ENCODE measurements around the gene KRIT1. TPM values are rescaled to one million over a fixed set of nuclear protein-coding genes. Genes with fewer than 3 reads are reported as not detected.

The KRIT1 gene
- total RNA-seq, 1 donor from 2014 or later, result 59.4 TPM

DNA sequence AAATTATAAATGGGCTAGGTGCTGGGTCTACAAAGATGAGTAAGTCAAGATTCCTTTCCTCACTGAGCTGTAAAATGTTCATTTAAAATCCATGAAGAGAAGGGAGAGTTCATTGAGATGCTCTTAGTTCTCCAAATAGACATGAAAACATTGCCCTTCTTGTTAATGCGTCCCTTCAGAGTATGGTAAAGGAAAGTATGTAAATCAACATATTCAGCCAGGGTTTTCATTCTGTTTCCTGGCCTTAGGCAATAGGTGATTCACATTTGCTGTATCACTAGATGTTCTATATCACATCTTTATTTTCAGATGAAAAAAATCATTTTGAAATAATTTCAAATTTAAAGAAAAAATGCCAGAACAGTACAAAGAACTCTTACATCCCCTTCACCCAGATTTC lies 5.5 kb upstream of the KRIT1 start:
- Histone ChIP-seq H3K36me3 (no peaks in the 10 kb centered on the region), H3K9ac (no peak overlapping the region), H3K4me2 (no peak overlapping the region), H3K79me2 (ENCODE audit: low read depth) (peaks cover 99% of the 10 kb centered on the region), H3K4me3 (no peak overlapping the region), H2AFZ (replicated peaks) (no peak overlapping the region), H3K27ac (no peak overlapping the region), H3K4me1 (peaks cover 13% of the 10 kb centered on the region), H3F3A (ENCODE audit: low read depth) (peaks cover 9% of the 10 kb centered on the region), H3K27me3 (no peaks in the 10 kb centered on the region), H4K20me1 (ENCODE audit: low read depth) (peaks cover 13% of the 10 kb centered on the region), H3K9me3 (ENCODE audit: low read depth) (no peaks in the 10 kb centered on the region)
- H3K27ac Mint-ChIP-seq, result no peak overlapping the region
- no peak for DNase-seq (ENCODE audit: low spot score)
- TF ChIP-seq CTCF (IDR thresholded peaks at IDR 0.05) (no peak), EZH2 (IDR thresholded peaks at IDR 0.05) (no peak), EZH2phosphoT487 (IDR thresholded peaks at IDR 0.05) (no peak)
- no peak overlapping the region for H3K4me3 Mint-ChIP-seq
- peaks cover 19% of the 10 kb centered on the region for H3K4me1 Mint-ChIP-seq
- peaks cover 19% of the 10 kb centered on the region for H3K36me3 Mint-ChIP-seq
- H3K9me3 Mint-ChIP-seq, result peaks cover 7% of the 10 kb centered on the region
- H3K27me3 Mint-ChIP-seq (ENCODE audit: insufficient read depth, low read depth), result no peaks in the 10 kb centered on the region

DNA sequence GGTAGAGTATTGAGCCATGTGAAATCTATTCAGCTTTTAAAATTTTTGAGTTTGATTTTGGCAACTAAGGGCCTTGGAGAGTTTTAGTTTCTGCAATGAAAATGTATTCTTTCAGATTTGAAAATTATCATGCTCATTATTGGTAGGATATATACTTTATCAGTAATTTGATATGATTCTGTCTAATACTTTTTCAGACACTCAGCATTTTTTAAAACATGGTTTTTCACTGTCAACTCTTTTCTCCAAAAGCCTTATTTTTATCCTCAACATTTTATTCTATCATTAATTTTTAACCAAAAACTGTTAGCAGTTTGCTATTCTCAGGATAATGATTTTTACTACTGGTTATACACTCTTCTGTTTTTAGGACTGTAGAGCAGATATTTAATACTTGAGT lies 4.9 kb upstream of the KRIT1 start:
- no peaks in the 10 kb centered on the region for H3K9me3 ChIP-seq (ENCODE audit: low read depth)
- H3K4me2 ChIP-seq, result no peak overlapping the region
- Mint-ChIP-seq H3K4me3 (no peak overlapping the region), H3K27ac (no peak overlapping the region), H3K9me3 (peaks cover 7% of the 10 kb centered on the region), H3K27me3 (ENCODE audit: insufficient read depth, low read depth) (no peaks in the 10 kb centered on the region), H3K36me3 (peaks cover 19% of the 10 kb centered on the region), H3K4me1 (peaks cover 19% of the 10 kb centered on the region)
- no peak overlapping the region for H3K9ac ChIP-seq
- peaks cover 15% of the 10 kb centered on the region for H3F3A ChIP-seq (ENCODE audit: low read depth)
- TF ChIP-seq CTCF (IDR thresholded peaks at IDR 0.05), result no peak
- TF ChIP-seq EZH2phosphoT487 (IDR thresholded peaks at IDR 0.05), result no peak
- H2AFZ ChIP-seq (replicated peaks), result no peak overlapping the region
- H3K79me2 ChIP-seq (ENCODE audit: low read depth), result peaks cover 94% of the 10 kb centered on the region
- no peaks in the 10 kb centered on the region for H3K27me3 ChIP-seq
- DNase-seq (ENCODE audit: low spot score), result no peak
- no peaks in the 10 kb centered on the region for H3K36me3 ChIP-seq
- no peak overlapping the region for H3K4me3 ChIP-seq
- H3K4me1 ChIP-seq, result peaks cover 13% of the 10 kb centered on the region
- peaks cover 13% of the 10 kb centered on the region for H4K20me1 ChIP-seq (ENCODE audit: low read depth)
- no peak overlapping the region for H3K27ac ChIP-seq

DNA sequence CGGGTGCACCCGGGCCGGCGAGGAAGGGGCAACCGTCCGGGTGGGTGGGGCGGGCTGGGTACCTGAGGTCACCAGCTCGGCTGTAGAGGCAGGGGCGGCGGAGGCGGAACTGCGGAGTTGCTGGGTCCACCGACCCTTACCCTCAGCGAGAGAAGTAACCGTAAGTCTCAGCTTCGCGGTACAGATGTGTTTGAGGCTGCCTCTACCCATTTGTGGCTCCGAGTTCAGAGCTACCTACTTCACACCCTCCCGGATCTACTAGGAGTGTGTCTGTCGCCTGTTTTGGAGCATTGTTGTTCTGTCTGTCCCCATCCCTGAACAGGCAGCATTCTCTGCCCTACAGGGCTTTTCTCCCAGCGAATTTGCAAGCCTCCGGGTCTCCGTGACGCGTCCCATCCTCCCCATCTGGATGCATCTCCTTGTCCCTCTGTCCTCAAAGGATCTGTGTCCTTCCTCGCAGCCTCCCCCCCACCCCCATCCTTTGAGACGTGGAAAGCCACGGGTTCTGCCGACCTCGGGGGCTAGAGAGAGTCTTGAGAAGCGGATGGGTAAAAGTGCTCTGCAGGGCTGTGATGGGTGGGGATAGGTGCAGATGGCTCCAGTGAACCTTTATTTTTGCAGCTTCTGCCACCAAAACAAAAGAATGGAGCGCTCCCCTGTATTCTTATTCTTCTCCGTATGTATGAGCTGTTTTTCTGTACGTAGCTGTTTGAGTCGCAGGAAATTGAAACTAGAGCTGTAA lies 817 bp upstream of the KRIT1 start:
- DNase-seq (ENCODE audit: low spot score), result peak; percentile 1
- Histone ChIP-seq H3F3A (ENCODE audit: low read depth) (peaks cover 23% of the 10 kb centered on the region), H3K9ac (peak overlapping the region; percentile 82), H3K4me3 (peak overlapping the region; percentile 85), H3K9me3 (ENCODE audit: low read depth) (no peaks in the 10 kb centered on the region), H4K20me1 (ENCODE audit: low read depth) (peaks cover 13% of the 10 kb centered on the region), H3K27ac (peak overlapping the region; percentile 95), H3K27me3 (no peaks in the 10 kb centered on the region), H3K4me1 (peaks cover 26% of the 10 kb centered on the region), H3K36me3 (peaks cover 8% of the 10 kb centered on the region), H3K79me2 (ENCODE audit: low read depth) (peaks cover 89% of the 10 kb centered on the region), H2AFZ (replicated peaks) (peak overlapping the region; percentile 92), H3K4me2 (peak overlapping the region; percentile 90)
- Mint-ChIP-seq H3K36me3 (peaks cover 1% of the 10 kb centered on the region), H3K9me3 (no peaks in the 10 kb centered on the region), H3K27ac (peak overlapping the region; percentile 74), H3K4me3 (peak overlapping the region; percentile 95), H3K4me1 (peaks cover 32% of the 10 kb centered on the region), H3K27me3 (ENCODE audit: insufficient read depth, low read depth) (no peaks in the 10 kb centered on the region)
- no peak for TF ChIP-seq EZH2 (IDR thresholded peaks at IDR 0.05)
- TF ChIP-seq EZH2phosphoT487 (IDR thresholded peaks at IDR 0.05), result no peak
- no peak for TF ChIP-seq CTCF (IDR thresholded peaks at IDR 0.05)
